Fibroblast of the conjunctiva (primary cell): Measurements from ENCODE around the gene CFAP77.

Experiments used
- DNase-seq: peaks from one replicate; pipeline ENCODE4 v3.0.0-alpha.2; 2010; ENCODE audit warnings: low read depth

The CFAP77 gene

GRCh38 chr9:132451276-132451675, 41.3 kb downstream of the CFAP77 start:
- DNase-seq, result no peak

DNA sequence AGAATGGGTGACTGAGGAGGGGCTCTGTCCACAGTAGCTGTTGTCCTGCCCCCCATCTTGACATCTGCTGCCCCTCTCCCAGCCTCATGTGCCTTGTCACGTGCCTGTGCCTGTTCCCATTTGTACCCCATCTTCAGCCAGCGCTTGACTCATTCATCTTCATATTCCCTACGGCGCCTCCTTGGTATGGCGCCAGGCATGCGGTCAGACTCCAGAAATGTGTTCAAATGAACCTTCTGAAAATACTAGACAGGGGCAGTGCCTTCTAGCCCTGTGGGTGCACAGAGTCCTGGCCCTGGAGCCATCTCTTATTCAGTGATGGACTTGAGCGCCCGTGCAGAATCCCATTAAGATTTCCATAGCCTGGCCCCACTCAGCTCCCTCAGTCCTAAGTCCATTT, 46.2 kb downstream of the CFAP77 start:
- DNase-seq, result no peak

- DNase-seq, result no peak
Observed at GRCh38 chr9:132457504-132458236, 47.7 kb downstream of the CFAP77 start.

DNA sequence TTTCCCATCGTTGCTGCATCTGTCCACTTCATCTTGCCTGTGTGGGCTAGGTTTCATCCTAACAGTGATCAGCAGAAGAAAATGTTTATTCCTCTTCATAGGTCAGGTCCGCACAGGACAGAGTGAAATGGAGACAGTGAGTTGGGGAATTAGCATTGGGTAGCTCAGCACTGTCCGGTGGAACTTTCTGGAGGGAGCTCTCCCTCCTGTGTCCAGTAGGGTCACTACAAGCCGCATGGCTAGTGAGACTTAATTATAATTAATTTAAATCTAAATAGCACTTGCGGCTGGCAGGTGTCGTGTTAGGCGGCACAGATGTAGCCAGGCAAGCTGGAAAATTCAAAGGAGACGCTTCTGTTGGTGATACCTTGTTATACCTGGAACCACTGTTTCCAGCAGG, 48.4 kb downstream of the CFAP77 start:
- no peak for DNase-seq

GRCh38 chr9:132459661-132460060, 49.6 kb downstream of the CFAP77 start:
- DNase-seq, result no peak

DNA sequence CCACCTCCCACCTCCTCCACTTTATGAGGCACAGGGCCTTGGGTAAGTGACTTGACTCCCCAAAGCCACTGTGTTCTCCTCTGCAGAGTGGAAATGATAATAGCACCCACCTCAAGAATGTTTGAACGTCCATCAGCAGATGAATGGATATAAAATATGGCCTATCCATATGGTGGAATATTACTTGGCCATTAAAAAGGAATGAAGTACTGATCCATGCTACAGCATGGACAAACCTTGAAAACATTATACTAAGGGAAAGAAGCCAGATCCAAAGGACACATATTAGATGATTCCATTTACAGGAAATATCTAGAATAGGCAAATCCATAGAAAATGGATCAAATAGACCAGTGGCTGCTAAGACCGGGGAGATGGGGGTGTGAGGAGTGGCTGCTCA, 50.2 kb downstream of the CFAP77 start:
- no peak for DNase-seq

DNA sequence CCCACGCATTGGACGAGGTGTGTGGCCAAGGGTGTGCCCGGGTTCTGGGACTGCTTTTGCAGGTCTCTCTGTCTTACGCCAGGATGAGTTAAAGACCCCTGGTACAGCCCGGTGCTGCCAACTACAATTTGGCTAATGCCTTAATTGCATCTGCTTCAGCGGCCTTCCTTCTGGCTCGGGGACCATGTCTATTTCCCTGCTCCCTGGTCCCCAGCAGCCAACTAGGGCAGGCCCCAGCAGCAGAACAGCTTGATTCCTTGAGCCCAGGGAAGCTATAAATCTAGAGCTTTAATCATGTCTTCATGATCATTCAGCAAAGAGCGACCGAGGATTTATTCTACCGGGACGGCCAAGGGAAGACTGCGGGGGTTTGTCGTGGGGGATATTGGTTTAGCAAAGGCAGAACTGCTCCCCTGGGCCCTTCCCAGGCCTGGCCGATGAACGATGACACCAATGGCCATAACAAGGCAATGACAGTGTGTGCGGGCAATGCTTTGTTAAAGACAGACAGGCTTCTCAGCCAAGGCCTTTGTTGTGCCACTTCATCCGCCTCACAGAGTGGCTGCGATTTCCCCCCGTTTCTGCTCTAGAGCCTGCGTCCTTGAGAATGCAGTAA, 51.4 kb downstream of the CFAP77 start:
- no peak for DNase-seq

GRCh38 chr9:132461971-132462370, 52.0 kb downstream of the CFAP77 start:
- no peak for DNase-seq

- DNase-seq, result no peak
Observed at GRCh38 chr9:132464547-132464946, 54.5 kb downstream of the CFAP77 start.

DNA sequence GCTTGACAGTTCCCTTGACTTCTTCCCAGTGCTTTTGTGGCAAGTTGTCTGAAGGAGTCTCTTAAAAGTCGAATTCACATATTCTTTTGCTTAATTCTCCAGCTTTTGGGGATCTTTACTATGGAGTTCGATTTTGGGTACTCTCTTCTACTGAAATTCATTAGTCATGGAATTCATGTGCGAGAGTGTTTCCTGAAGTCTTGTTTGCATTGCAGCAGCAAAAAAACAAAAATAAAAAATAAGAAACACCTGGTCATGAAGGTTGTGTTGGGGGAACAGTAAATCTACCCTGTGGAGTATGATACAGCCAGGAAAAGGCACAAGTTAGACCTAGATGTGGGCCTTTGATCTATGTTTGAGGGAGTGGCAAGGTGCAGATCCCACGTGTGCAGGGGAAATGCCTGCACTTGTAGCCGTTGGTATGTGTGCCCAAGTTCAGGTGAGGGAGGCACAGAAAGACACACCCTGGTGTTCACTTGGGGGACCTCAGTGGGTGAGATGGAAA, 55.2 kb downstream of the CFAP77 start:
- DNase-seq, result no peak

- DNase-seq, result no peak
Observed at GRCh38 chr9:132472199-132472598, 62.2 kb downstream of the CFAP77 start.

DNA sequence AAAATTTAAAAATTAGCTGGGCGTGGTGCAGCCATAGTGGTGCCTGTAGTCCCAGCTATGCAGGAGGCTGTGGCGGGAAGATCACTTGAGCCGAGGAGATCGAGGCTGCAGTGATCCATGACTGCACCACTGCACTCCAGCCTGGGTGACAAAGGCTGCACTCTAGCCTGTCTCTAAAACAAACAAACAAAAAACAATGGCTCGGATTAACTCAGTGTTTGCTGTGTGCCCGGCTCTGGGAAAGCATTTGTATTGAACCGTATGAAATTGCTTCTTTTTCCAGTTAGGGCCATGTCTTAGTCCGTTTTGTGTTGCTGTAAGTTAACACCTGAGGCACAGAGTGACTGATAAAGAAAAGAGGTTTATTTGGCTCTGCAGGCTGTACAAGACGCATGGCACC, 62.6 kb downstream of the CFAP77 start:
- no peak for DNase-seq

DNA sequence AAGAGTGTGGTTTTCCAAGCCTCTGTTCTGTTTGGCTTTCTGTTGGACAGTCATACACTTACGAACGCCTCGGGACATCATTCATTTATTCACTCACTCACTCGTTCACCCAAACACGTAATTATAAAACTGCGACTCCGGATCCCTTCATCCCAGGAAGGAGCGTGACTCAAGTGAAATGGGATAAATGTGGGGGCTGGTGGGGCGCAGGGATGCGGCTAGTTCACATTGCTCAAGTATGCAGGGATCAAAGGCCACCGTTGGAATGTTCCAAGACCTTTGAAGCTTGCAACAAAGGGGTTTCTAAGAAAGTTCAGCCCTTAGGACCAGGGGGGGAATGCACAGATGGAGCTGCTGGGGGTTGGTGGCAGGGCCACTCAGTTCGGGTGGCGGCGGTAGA, 64.2 kb downstream of the CFAP77 start:
- DNase-seq, result no peak

DNA sequence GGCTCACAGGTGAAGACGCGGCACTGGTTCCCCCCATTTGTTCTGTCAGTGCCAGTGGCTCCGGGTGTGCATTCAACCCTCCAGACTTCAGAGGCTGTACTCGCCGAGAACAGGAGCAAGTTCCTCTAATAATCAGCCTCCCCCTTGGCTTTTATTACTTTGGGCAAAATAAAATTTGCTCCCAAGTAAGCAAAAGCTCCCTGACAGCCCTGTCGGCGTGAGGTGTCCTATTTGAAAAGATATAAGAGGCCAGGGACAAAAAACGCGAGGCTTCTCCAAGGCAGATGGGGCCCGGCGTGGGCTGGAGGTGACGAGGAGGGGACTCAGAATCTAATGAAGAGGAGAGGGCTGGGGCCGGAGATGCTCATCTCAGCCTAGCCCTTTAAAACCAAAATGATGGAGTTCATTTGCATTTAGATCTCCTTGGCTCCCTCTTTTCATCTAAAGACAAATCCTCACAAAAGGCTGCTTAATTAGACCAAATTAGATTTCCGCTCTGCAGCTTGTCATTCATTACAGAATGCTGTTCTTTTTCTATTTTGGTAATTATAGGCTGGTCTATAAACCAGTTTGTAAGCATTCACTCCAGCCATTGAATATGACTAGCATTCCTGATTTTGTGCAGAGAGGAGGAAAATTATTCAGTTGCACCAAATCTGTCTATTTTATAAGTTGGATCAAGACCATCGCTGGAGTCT, 68.5 kb downstream of the CFAP77 start:
- DNase-seq, result no peak

- no peak for DNase-seq
Observed at GRCh38 chr9:132479733-132480132, 69.7 kb downstream of the CFAP77 start.

GRCh38 chr9:132481053-132481849, 71.2 kb downstream of the CFAP77 start:
- DNase-seq, result no peak

GRCh38 chr9:132482196-132482813, 72.3 kb downstream of the CFAP77 start:
- DNase-seq, result no peak

DNA sequence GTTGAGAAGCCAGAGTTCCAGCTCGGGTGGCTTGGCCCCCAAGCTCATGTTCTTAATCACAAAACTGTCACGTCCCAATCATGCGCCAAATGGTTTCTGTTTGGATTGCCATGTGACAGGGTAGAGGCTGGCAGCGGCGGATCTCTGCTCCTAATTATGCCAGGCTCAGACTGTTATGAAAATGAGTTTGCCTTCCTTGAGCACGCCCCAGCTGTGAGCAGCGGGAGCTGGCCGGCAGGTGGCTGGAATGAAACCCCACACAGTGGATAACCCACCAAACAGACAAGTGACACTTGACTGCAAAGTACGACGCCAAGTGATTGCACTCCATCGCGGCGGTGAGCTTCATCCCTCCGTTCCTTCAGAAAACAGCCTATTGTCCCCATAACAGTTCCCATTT, 75.4 kb downstream of the CFAP77 start:
- DNase-seq, result no peak

DNA sequence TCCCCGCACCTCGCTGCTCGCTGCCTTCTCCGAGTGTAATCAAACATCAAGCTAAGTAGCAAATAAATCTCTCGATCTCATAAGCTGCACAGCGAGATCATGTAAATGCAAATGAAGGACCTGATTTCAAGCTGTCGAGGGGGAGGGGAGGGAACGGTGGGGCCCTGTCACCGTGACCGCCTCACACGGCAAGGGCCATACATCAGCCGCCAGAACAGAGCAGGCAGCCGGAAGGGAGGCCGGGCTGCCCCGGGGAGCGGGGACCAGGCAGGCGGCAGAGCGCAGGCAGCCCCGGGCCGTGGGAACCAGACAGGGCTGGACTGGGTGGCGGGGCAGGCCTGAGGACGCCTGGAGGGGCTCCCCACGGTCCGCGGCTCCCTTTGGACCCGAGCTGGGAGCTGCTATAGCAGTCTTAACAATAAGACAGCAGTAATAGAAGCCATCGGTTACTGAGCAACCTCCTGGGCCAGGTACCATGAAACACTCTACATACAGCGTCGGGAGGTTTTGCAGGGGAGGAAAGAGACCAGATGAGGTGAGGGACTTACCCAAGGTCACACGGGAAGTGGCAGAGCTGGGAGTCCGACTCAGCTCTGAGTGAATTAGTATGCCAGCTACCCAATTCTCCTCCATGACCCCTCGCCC, 76.8 kb downstream of the CFAP77 start:
- DNase-seq, result no peak

- DNase-seq, result no peak
Observed at GRCh38 chr9:132487351-132487791, 77.4 kb downstream of the CFAP77 start.

GRCh38 chr9:132487980-132488535, 78.0 kb downstream of the CFAP77 start:
- no peak for DNase-seq
